Myocyte (in vitro differentiated cells): Measurements from ENCODE around the gene SCTR. TPM values are rescaled to one million over a fixed set of nuclear protein-coding genes. Genes with fewer than 3 reads are reported as not detected.

ENCODE experiments used
- DNase-seq: peaks from one replicate; pipeline ENCODE4 v3.0.0-alpha.2; 2012; ENCODE audit warnings: low read depth
- total RNA-seq: library from RNA; depleted of rRNA; stranded (reverse); fragments of >200 nt; gene quantifications from 2 replicates; pipeline ENCODE4 v1.2.3, GENCODE V29; 2014

The SCTR gene
- total RNA-seq, 1 donor from 2014 or later: not detected

GRCh38 chr2:119431976-119432850 lies 92.1 kb downstream of the SCTR start:
- no peak for DNase-seq

GRCh38 chr2:119431155-119431975 lies 92.9 kb downstream of the SCTR start, which contains the start of gene TMEM37:
TMEM37 (plus strand) TSS chr2:119431854; CDS start chr2:119431904, 50 bp downstream.
- DNase-seq: peak; percentile 69

- DNase-seq: no peak
These were observed 94.2 kb downstream of the SCTR start for GRCh38 chr2:119430023-119430498.

GRCh38 chr2:119429225-119429981 lies 94.9 kb downstream of the SCTR start:
- DNase-seq: no peak

- DNase-seq: no peak
These were observed 95.6 kb downstream of the SCTR start for GRCh38 chr2:119428488-119429224.

GRCh38 chr2:119427756-119428155 lies 96.5 kb downstream of the SCTR start:
- DNase-seq: no peak

GRCh38 chr2:119426801-119427395 lies 97.4 kb downstream of the SCTR start:
- DNase-seq: no peak

GRCh38 chr2:119426396-119426675 lies 97.9 kb downstream of the SCTR start:
- no peak for DNase-seq

- no peak for DNase-seq
These were observed 98.5 kb downstream of the SCTR start for GRCh38 chr2:119425620-119426395.

GRCh38 chr2:119425119-119425405 lies 99.2 kb downstream of the SCTR start:
- DNase-seq: no peak

GRCh38 chr2:119424284-119425118 lies 99.8 kb downstream of the SCTR start:
- no peak for DNase-seq

GRCh38 chr2:119423811-119424210 lies 100.5 kb downstream of the SCTR start:
- no peak for DNase-seq

GRCh38 chr2:119423108-119423444 lies 101.2 kb downstream of the SCTR start:
- no peak for DNase-seq

- no peak for DNase-seq
These were observed 101.7 kb downstream of the SCTR start for GRCh38 chr2:119422360-119423107.

- DNase-seq: no peak
These were observed 102.5 kb downstream of the SCTR start for GRCh38 chr2:119421741-119422140.

- DNase-seq: no peak
These were observed 103.0 kb downstream of the SCTR start for GRCh38 chr2:119421304-119421703.

GRCh38 chr2:119419803-119420508 lies 104.3 kb downstream of the SCTR start:
- DNase-seq: no peak

- DNase-seq: no peak
These were observed 105.2 kb downstream of the SCTR start for GRCh38 chr2:119419065-119419464.
